NB4 (cell line): ENCODE measurements around the gene NSMF.

Experiments used
- CTCF ChIP-seq: IDR thresholded peaks from one replicate; pipeline ENCODE4 v1.5.1; 2012; ENCODE audit warnings: low read depth, low read length
- MAX ChIP-seq: IDR thresholded peaks from 2 replicates; pipeline ENCODE4 v1.6.1; 2011; ENCODE audit warnings: low read depth, low read length
- POLR2A ChIP-seq: IDR thresholded peaks from 2 replicates; pipeline ENCODE4 v1.6.1; 2011; ENCODE audit warnings: mild to moderate bottlenecking; ENCODE audit not compliant: insufficient read length; ENCODE audit errors: extremely low read depth

GRCh38 chr9:137486141-137486490 is 27.0 kb upstream of the NSMF start:
- no peak for TF ChIP-seq POLR2A
- no peak for TF ChIP-seq CTCF
- TF ChIP-seq MAX: no peak
